ENCODE data around the gene PHB1.
"Not testable (repeated sequence)": the region's sequence is repeated elsewhere in the genome, so short reads cannot be mapped to it uniquely, and the experiment has no call there.

PHB1 gene

GRCh38 chr17:49369760-49370159, 44.9 kb downstream of the PHB1 start:
- no peaks in the 10 kb centered on the region for H3K27me3 ChIP-seq (ENCODE audit: control insufficient read depth in 1 of 2, insufficient read depth in 2 of 2, low read length in 2 of 2)
- H3K9me3 ChIP-seq (ENCODE audit: low read length): no peaks in the 10 kb centered on the region
- H3K4me3 ChIP-seq (ENCODE audit: low read depth in 1 of 2, low read length in 2 of 2): no peak overlapping the region
- no peaks in the 10 kb centered on the region for H3K36me3 ChIP-seq (ENCODE audit: insufficient read depth, low read length)
- no peak overlapping the region for H3K27ac ChIP-seq (ENCODE audit: low read depth, low read length)
- no peaks in the 10 kb centered on the region for H3K4me1 ChIP-seq (ENCODE audit: insufficient read depth, low read length)
- H3K9ac ChIP-seq (ENCODE audit: low read length): no peak overlapping the region

GRCh38 chr17:49369089-49369488, 45.6 kb downstream of the PHB1 start:
- no peak overlapping the region for H3K4me3 ChIP-seq (ENCODE audit: low read depth in 1 of 2, low read length in 2 of 2)
- no peak overlapping the region for H3K9ac ChIP-seq (ENCODE audit: low read length)
- H3K9me3 ChIP-seq (ENCODE audit: low read length): no peaks in the 10 kb centered on the region
- H3K27ac ChIP-seq (ENCODE audit: low read depth, low read length): no peak overlapping the region
- H3K4me1 ChIP-seq (ENCODE audit: insufficient read depth, low read length): no peaks in the 10 kb centered on the region
- H3K36me3 ChIP-seq (ENCODE audit: insufficient read depth, low read length): no peaks in the 10 kb centered on the region
- no peaks in the 10 kb centered on the region for H3K27me3 ChIP-seq (ENCODE audit: control insufficient read depth in 1 of 2, insufficient read depth in 2 of 2, low read length in 2 of 2)

GRCh38 chr17:49365667-49366066, 49.0 kb downstream of the PHB1 start:
- H3K9me3 ChIP-seq (ENCODE audit: low read length): no peaks in the 10 kb centered on the region
- H3K4me3 ChIP-seq (ENCODE audit: low read depth in 1 of 2, low read length in 2 of 2): no peak overlapping the region
- H3K27me3 ChIP-seq (ENCODE audit: control insufficient read depth in 1 of 2, insufficient read depth in 2 of 2, low read length in 2 of 2): no peaks in the 10 kb centered on the region
- no peaks in the 10 kb centered on the region for H3K36me3 ChIP-seq (ENCODE audit: insufficient read depth, low read length)
- H3K27ac ChIP-seq (ENCODE audit: low read depth, low read length): no peak overlapping the region
- H3K9ac ChIP-seq (ENCODE audit: low read length): no peak overlapping the region
- H3K4me1 ChIP-seq (ENCODE audit: insufficient read depth, low read length): peaks cover under 1% of the 10 kb centered on the region

GRCh38 chr17:49365126-49365525, 49.6 kb downstream of the PHB1 start:
- not testable (repeated sequence) for H3K9ac ChIP-seq (ENCODE audit: low read length)

GRCh38 chr17:49364119-49364518, 50.6 kb downstream of the PHB1 start:
- no peaks in the 10 kb centered on the region for H3K27me3 ChIP-seq (ENCODE audit: control insufficient read depth in 1 of 2, insufficient read depth in 2 of 2, low read length in 2 of 2)
- peaks cover 16% of the 10 kb centered on the region for H3K4me1 ChIP-seq (ENCODE audit: insufficient read depth, low read length)
- H3K9me3 ChIP-seq (ENCODE audit: low read length): no peaks in the 10 kb centered on the region
- no peaks in the 10 kb centered on the region for H3K36me3 ChIP-seq (ENCODE audit: insufficient read depth, low read length)
- H3K27ac ChIP-seq (ENCODE audit: low read depth, low read length): no peak overlapping the region
- no peak overlapping the region for H3K9ac ChIP-seq (ENCODE audit: low read length)
- H3K4me3 ChIP-seq (ENCODE audit: low read depth in 1 of 2, low read length in 2 of 2): no peak overlapping the region

More at GRCh38 chr17:49365126-49365525, 49.6 kb downstream of the PHB1 start:
- not testable (repeated sequence) for H3K36me3 ChIP-seq (ENCODE audit: insufficient read depth, low read length); H3K4me1 ChIP-seq (ENCODE audit: insufficient read depth, low read length); H3K9me3 ChIP-seq (ENCODE audit: low read length); H3K4me3 ChIP-seq (ENCODE audit: low read depth in 1 of 2, low read length in 2 of 2); H3K27me3 ChIP-seq (ENCODE audit: control insufficient read depth in 1 of 2, insufficient read depth in 2 of 2, low read length in 2 of 2); H3K27ac ChIP-seq (ENCODE audit: low read depth, low read length)

- Histone ChIP-seq H3K4me3 (ENCODE audit: low read depth in 1 of 2, low read length in 2 of 2) (no peak overlapping the region), H3K9ac (ENCODE audit: low read length) (no peak overlapping the region), H3K36me3 (ENCODE audit: insufficient read depth, low read length) (no peaks in the 10 kb centered on the region), H3K4me1 (ENCODE audit: insufficient read depth, low read length) (peaks cover 25% of the 10 kb centered on the region), H3K9me3 (ENCODE audit: low read length) (no peaks in the 10 kb centered on the region), H3K27ac (ENCODE audit: low read depth, low read length) (no peak overlapping the region), H3K27me3 (ENCODE audit: control insufficient read depth in 1 of 2, insufficient read depth in 2 of 2, low read length in 2 of 2) (no peaks in the 10 kb centered on the region)
These were observed 51.4 kb downstream of the PHB1 start for GRCh38 chr17:49363251-49363650.

- Histone ChIP-seq H3K4me1 (ENCODE audit: insufficient read depth, low read length) (peaks cover 30% of the 10 kb centered on the region), H3K27me3 (ENCODE audit: control insufficient read depth in 1 of 2, insufficient read depth in 2 of 2, low read length in 2 of 2) (no peaks in the 10 kb centered on the region), H3K4me3 (ENCODE audit: low read depth in 1 of 2, low read length in 2 of 2) (peak overlapping the region; percentile 58 to 78), H3K9ac (ENCODE audit: low read length) (peak overlapping the region; percentile 41), H3K9me3 (ENCODE audit: low read length) (no peaks in the 10 kb centered on the region), H3K27ac (ENCODE audit: low read depth, low read length) (peak overlapping the region; percentile 83), H3K36me3 (ENCODE audit: insufficient read depth, low read length) (no peaks in the 10 kb centered on the region)
These were observed 52.0 kb downstream of the PHB1 start for GRCh38 chr17:49362723-49363117.

GRCh38 chr17:49361902-49362722, 52.6 kb downstream of the PHB1 start, which contains the start of gene ZNF652:
Gene ZNF652, minus strand, starts transcription at chr17:49362250. Its CDS starts 44,525 bp downstream, at chr17:49317725.
- H3K36me3 ChIP-seq (ENCODE audit: insufficient read depth, low read length): no peaks in the 10 kb centered on the region
- peak within 1 kb of the TSS; percentile 90 to 93 for H3K4me3 ChIP-seq (ENCODE audit: low read depth in 1 of 2, low read length in 2 of 2)
- peaks cover 32% of the 10 kb centered on the region for H3K4me1 ChIP-seq (ENCODE audit: insufficient read depth, low read length)
- H3K27me3 ChIP-seq (ENCODE audit: control insufficient read depth in 1 of 2, insufficient read depth in 2 of 2, low read length in 2 of 2): no peaks in the 10 kb centered on the region
- peak within 1 kb of the TSS; percentile 55 for H3K9ac ChIP-seq (ENCODE audit: low read length)
- peak within 1 kb of the TSS; percentile 89 for H3K27ac ChIP-seq (ENCODE audit: low read depth, low read length)
- H3K9me3 ChIP-seq (ENCODE audit: low read length): no peaks in the 10 kb centered on the region

GRCh38 chr17:49361129-49361901, 53.4 kb downstream of the PHB1 start:
- H3K27me3 ChIP-seq (ENCODE audit: control insufficient read depth in 1 of 2, insufficient read depth in 2 of 2, low read length in 2 of 2): no peaks in the 10 kb centered on the region
- H3K27ac ChIP-seq (ENCODE audit: low read depth, low read length): peak overlapping the region; percentile 89
- H3K4me3 ChIP-seq (ENCODE audit: low read depth in 1 of 2, low read length in 2 of 2): peak overlapping the region; percentile 90 to 93
- no peaks in the 10 kb centered on the region for H3K9me3 ChIP-seq (ENCODE audit: low read length)
- H3K9ac ChIP-seq (ENCODE audit: low read length): peak overlapping the region; percentile 55
- H3K4me1 ChIP-seq (ENCODE audit: insufficient read depth, low read length): peaks cover 32% of the 10 kb centered on the region
- H3K36me3 ChIP-seq (ENCODE audit: insufficient read depth, low read length): no peaks in the 10 kb centered on the region

GRCh38 chr17:49360796-49361128, 53.9 kb downstream of the PHB1 start:
- peaks cover 32% of the 10 kb centered on the region for H3K4me1 ChIP-seq (ENCODE audit: insufficient read depth, low read length)
- no peaks in the 10 kb centered on the region for H3K36me3 ChIP-seq (ENCODE audit: insufficient read depth, low read length)
- peak overlapping the region; percentile 90 to 93 for H3K4me3 ChIP-seq (ENCODE audit: low read depth in 1 of 2, low read length in 2 of 2)
- H3K9ac ChIP-seq (ENCODE audit: low read length): peak overlapping the region; percentile 55
- H3K27me3 ChIP-seq (ENCODE audit: control insufficient read depth in 1 of 2, insufficient read depth in 2 of 2, low read length in 2 of 2): no peaks in the 10 kb centered on the region
- H3K27ac ChIP-seq (ENCODE audit: low read depth, low read length): peak overlapping the region; percentile 89
- no peaks in the 10 kb centered on the region for H3K9me3 ChIP-seq (ENCODE audit: low read length)

GRCh38 chr17:49359990-49360795, 54.5 kb downstream of the PHB1 start:
- Histone ChIP-seq H3K27ac (ENCODE audit: low read depth, low read length) (peak overlapping the region; percentile 89), H3K4me3 (ENCODE audit: low read depth in 1 of 2, low read length in 2 of 2) (peak overlapping the region; percentile 90 to 93), H3K4me1 (ENCODE audit: insufficient read depth, low read length) (peaks cover 32% of the 10 kb centered on the region), H3K36me3 (ENCODE audit: insufficient read depth, low read length) (no peaks in the 10 kb centered on the region), H3K9ac (ENCODE audit: low read length) (peak overlapping the region; percentile 55), H3K27me3 (ENCODE audit: control insufficient read depth in 1 of 2, insufficient read depth in 2 of 2, low read length in 2 of 2) (no peaks in the 10 kb centered on the region), H3K9me3 (ENCODE audit: low read length) (no peaks in the 10 kb centered on the region)

Measured in muscle layer of colon (tissue), 2 donors.